ENCODE data around the gene PLEKHA4.
"Not testable (repeated sequence)": the region's sequence is repeated elsewhere in the genome, so short reads cannot be mapped to it uniquely, and the experiment has no call there.

Gene PLEKHA4

DNA sequence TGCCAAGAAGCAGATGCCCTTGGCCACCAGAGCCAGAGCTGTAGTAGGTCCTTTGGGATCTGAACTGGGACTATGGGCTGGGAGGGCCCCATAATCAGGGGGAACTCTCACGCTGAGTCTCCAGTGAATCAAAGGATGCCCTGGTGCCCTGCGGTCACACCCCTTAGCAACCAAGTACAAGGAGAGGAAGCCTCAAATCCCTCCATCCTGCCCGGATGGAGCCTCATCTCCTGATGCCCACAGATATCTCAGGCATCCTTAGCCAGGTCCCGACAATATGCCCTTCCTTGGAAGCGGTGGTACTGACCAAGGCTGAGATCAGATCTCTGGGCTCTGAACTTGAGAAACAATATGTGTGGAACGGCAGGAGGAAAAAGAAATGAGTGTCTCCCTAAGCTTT, 1.7 kb downstream of the PLEKHA4 start:
- Mint-ChIP-seq H3K4me1 (peaks cover 5 to 6% of the 10 kb centered on the region in 2 donors), H3K9me3 (no peaks in the 10 kb centered on the region), H3K36me3 (no peaks in the 10 kb centered on the region), H3K27me3 (peaks cover 0 to 5% of the 10 kb centered on the region in 2 donors), H3K27ac (no peak overlapping the region), H3K4me3 (no peak overlapping the region)
- ATAC-seq (replicated peaks) = no peak
- no peak for DNase-seq

DNA sequence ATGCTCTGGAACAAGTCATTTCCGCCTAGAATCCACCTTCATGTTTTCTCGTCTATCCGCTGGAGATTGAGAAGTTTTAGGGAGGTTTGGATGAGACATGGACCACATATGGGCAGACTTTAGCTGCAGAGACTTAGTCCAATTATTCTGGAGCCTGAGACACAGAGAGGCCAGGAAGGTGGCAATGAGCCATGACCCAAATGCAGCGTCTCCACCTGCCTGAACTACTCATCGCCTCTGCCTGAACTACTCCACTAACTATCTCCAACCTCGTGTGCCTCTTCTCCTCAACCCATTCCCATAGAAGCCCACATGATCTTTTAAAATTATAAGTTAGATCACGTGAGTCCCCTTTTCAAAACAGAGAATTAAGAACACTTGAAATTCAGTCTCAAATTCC, 5.6 kb downstream of the PLEKHA4 start:
- peaks cover 8 to 13% of the 10 kb centered on the region in 2 donors for H3K4me1 Mint-ChIP-seq
- H3K4me3 Mint-ChIP-seq = no peak overlapping the region
- H3K27ac Mint-ChIP-seq = no peak overlapping the region

GRCh38 chr19:48861313-48861712, 7.1 kb downstream of the PLEKHA4 start:
- peak overlapping the region; percentile 32 for H3K27ac Mint-ChIP-seq
- H3K9me3 Mint-ChIP-seq = no peaks in the 10 kb centered on the region
- H3K27me3 Mint-ChIP-seq = peaks cover 0 to 5% of the 10 kb centered on the region in 2 donors
- H3K4me1 Mint-ChIP-seq = peaks cover 8 to 13% of the 10 kb centered on the region in 2 donors
- H3K36me3 Mint-ChIP-seq = no peaks in the 10 kb centered on the region
- DNase-seq = no peak
- no peak overlapping the region for H3K4me3 Mint-ChIP-seq
- no peak for ATAC-seq (replicated peaks)

More for the DNA sequence above, 5.6 kb downstream of the PLEKHA4 start:
- DNase-seq = no peak
- Mint-ChIP-seq H3K9me3 (no peaks in the 10 kb centered on the region), H3K27me3 (peaks cover 0 to 5% of the 10 kb centered on the region in 2 donors), H3K36me3 (no peaks in the 10 kb centered on the region)
- no peak for ATAC-seq (replicated peaks)

GRCh38 chr19:48859711-48860572, 8.5 kb downstream of the PLEKHA4 start:
- peak overlapping the region; percentile 85 to 89 for H3K4me3 Mint-ChIP-seq
- DNase-seq (peak; percentile 61), ATAC-seq (replicated peaks) (peak; percentile 55 to 72)
- peaks cover 8 to 13% of the 10 kb centered on the region in 2 donors for H3K4me1 Mint-ChIP-seq
- no peaks in the 10 kb centered on the region for H3K9me3 Mint-ChIP-seq
- H3K27ac Mint-ChIP-seq = peak overlapping the region; percentile 69
- no peaks in the 10 kb centered on the region for H3K36me3 Mint-ChIP-seq
- H3K27me3 Mint-ChIP-seq = no peaks in the 10 kb centered on the region

- ATAC-seq (replicated peaks) = peak; percentile 85 to 86
- Mint-ChIP-seq H3K27me3 (no peaks in the 10 kb centered on the region), H3K27ac (peak overlapping the region; percentile 74), H3K4me1 (peaks cover 8 to 13% of the 10 kb centered on the region in 2 donors), H3K9me3 (no peaks in the 10 kb centered on the region), H3K36me3 (no peaks in the 10 kb centered on the region), H3K4me3 (peak overlapping the region; percentile 85 to 89)
- DNase-seq = peak; percentile 75
These were observed 9.3 kb downstream of the PLEKHA4 start for GRCh38 chr19:48858984-48859710.

DNA sequence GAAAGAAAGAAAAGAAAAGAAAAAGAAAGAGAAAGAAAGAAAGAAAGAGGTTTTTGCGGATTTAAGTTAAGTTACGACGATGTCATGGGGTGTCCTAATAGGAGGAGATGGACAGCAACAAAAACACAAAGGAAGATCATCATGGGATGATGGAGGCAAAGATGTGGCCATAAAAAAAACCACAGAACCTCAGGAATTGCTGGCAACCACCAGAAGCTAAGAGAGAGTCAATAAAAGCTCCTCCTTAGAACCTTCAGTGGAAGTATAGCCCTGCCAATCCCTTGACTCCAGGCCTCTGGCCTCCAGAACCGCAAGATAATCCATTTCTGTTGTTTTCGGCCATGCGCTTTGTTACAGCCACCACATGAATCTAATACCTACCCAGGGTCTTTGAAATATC, 11.5 kb downstream of the PLEKHA4 start:
- no peak overlapping the region for H3K27ac Mint-ChIP-seq
- DNase-seq (no peak), ATAC-seq (replicated peaks) (no peak)
- H3K27me3 Mint-ChIP-seq = no peaks in the 10 kb centered on the region
- no peak overlapping the region for H3K4me3 Mint-ChIP-seq
- peaks cover 8 to 13% of the 10 kb centered on the region in 2 donors for H3K4me1 Mint-ChIP-seq
- H3K36me3 Mint-ChIP-seq = no peaks in the 10 kb centered on the region
- no peaks in the 10 kb centered on the region for H3K9me3 Mint-ChIP-seq

- Mint-ChIP-seq H3K4me1 (peaks cover 3 to 7% of the 10 kb centered on the region in 2 donors), H3K9me3 (no peaks in the 10 kb centered on the region), H3K36me3 (no peaks in the 10 kb centered on the region)
These were observed 14.3 kb downstream of the PLEKHA4 start for GRCh38 chr19:48854103-48854502.

DNA sequence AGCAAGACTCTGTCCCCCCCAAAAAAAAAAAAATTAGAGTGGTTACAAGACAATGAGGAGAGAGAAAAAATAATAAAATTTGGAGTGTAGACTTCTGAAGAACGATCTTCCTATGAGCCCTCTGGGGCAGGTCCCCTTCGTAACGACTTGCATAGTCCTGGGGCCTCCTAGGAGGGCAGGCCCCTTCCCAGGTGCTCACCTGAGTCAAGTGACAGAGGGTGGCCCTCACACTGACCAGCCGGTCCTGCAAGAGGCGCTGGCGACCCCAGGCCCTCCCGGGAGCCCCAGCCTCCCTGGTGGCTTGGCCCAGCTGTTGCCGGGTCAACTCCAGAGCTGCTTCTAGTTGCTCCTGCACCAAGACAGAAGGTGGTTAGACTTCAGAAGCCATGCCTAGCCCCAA, 14.9 kb downstream of the PLEKHA4 start:
- no peak for ATAC-seq (replicated peaks)
- H3K4me1 Mint-ChIP-seq = peaks cover 0 to under 1% of the 10 kb centered on the region in 2 donors
- H3K27me3 Mint-ChIP-seq = no peaks in the 10 kb centered on the region

More at GRCh38 chr19:48854103-48854502, 14.3 kb downstream of the PLEKHA4 start:
- Mint-ChIP-seq H3K4me3 (no peak overlapping the region), H3K27ac (no peak overlapping the region), H3K27me3 (no peaks in the 10 kb centered on the region)
- DNase-seq (no peak), ATAC-seq (replicated peaks) (no peak)

DNA sequence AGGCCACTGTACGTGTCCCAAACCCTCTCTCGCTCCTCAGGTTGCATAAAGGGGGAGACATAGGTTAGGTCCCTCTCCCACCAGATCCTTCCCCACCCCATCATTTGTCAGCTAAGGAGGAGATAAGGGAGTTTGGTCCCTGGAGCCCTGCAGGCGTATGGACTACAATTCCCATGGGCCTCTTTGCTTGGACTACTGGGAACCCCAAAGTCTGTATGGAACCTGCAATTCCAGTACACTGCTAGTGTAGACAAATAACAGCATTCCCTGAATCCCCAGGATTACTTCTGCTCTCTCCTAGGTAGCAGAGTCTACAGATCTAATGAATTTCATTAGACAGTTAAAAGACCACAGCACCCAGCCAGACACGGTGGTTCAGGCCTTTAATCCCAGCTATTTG, 16.1 kb downstream of the PLEKHA4 start:
- Mint-ChIP-seq H3K4me3 (no peak overlapping the region), H3K9me3 (no peaks in the 10 kb centered on the region), H3K36me3 (peaks cover 1 to 3% of the 10 kb centered on the region in 2 donors), H3K4me1 (no peaks in the 10 kb centered on the region), H3K27ac (no peak overlapping the region), H3K27me3 (no peaks in the 10 kb centered on the region)
- DNase-seq (no peak), ATAC-seq (replicated peaks) (no peak)

More for the DNA sequence above, 14.9 kb downstream of the PLEKHA4 start:
- H3K27ac Mint-ChIP-seq = no peak overlapping the region
- H3K4me3 Mint-ChIP-seq = no peak overlapping the region
- DNase-seq = no peak
- H3K36me3 Mint-ChIP-seq = no peaks in the 10 kb centered on the region
- no peaks in the 10 kb centered on the region for H3K9me3 Mint-ChIP-seq

- not testable (repeated sequence) for H3K9me3 Mint-ChIP-seq; H3K36me3 Mint-ChIP-seq; H3K27me3 Mint-ChIP-seq; ATAC-seq (replicated peaks); H3K4me1 Mint-ChIP-seq; DNase-seq; H3K27ac Mint-ChIP-seq; H3K4me3 Mint-ChIP-seq
These were observed 21.8 kb downstream of the PLEKHA4 start for GRCh38 chr19:48846659-48847058.

GRCh38 chr19:48845384-48845783, 23.0 kb downstream of the PLEKHA4 start:
- no peaks in the 10 kb centered on the region for H3K9me3 Mint-ChIP-seq
- H3K27ac Mint-ChIP-seq = no peak overlapping the region
- H3K36me3 Mint-ChIP-seq = peaks cover 1 to 7% of the 10 kb centered on the region in 2 donors
- ATAC-seq (replicated peaks) (no peak), DNase-seq (no peak)
- no peaks in the 10 kb centered on the region for H3K27me3 Mint-ChIP-seq
- no peak overlapping the region for H3K4me3 Mint-ChIP-seq
- peaks cover 3 to 6% of the 10 kb centered on the region in 2 donors for H3K4me1 Mint-ChIP-seq

DNA sequence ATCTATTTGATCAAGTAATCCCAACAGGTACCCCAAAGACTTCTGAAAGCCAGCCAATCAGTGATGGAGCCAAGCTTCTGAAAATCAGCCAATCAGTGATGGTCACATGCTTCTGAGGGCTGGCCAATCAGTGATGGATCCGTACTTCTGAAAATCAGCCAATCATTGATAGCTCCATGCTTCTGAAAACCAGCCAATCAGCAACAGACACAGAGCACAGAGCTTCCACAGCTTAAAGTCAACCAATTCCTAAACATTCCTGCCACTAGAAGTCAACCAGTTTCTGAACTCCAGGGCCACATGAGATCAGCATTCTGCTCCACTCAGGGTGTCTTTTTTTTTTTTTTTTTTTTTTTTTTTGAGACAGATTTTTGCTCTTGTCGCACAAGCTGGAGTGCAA, 23.9 kb downstream of the PLEKHA4 start:
- Mint-ChIP-seq H3K36me3 (peaks cover 1 to 7% of the 10 kb centered on the region in 2 donors), H3K27me3 (no peaks in the 10 kb centered on the region), H3K4me1 (peaks cover 3 to 6% of the 10 kb centered on the region in 2 donors), H3K27ac (no peak overlapping the region), H3K9me3 (no peaks in the 10 kb centered on the region), H3K4me3 (no peak overlapping the region)
- no peak for ATAC-seq (replicated peaks)
- no peak for DNase-seq

DNA sequence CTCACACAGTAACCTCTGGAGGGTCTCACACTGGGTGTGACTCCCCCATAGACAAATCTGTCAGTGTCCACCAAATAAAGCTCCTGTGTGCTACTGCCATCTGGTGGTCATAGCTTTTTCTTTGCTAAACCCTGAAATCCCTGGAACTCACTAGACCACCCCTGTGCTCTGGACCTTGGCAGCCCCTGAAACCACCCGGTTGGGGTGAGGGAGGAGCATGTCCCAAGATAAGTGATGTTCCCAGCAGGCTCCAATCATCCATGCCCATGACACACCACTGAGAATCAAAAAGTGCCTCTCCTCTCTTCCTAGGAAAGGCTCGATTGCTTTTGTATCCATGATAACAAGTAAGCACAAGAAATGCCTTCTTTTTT, 25.6 kb downstream of the PLEKHA4 start:
- Mint-ChIP-seq H3K4me3 (no peak overlapping the region), H3K27ac (peak overlapping the region; percentile 65), H3K4me1 (peaks cover 3 to 8% of the 10 kb centered on the region in 2 donors), H3K9me3 (no peaks in the 10 kb centered on the region), H3K27me3 (no peaks in the 10 kb centered on the region), H3K36me3 (peaks cover under 1 to 6% of the 10 kb centered on the region in 2 donors)
- ATAC-seq (replicated peaks) (peak; percentile 62 to 67), DNase-seq (peak; percentile 26)

DNA sequence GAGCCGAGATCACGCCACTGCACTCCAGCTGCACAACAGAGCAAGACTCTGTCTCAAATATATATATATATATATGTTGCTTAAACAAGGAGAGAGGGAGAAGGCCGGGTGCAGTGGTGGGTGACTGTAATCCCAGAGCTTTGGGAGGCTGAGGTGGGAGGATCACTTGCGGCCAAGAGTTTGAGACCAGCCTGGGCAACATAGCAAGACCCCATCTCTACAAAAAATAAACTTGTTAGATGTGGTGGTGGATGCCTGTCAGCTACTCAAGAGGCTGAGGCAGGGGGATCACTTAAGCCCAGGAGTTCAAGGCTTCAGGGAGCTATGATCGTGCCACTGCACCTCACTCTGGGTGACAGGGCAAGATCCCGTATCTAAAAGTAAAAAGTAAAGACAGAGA, 26.8 kb downstream of the PLEKHA4 start:
- Mint-ChIP-seq H3K9me3 (no peaks in the 10 kb centered on the region), H3K4me1 (peaks cover 10 to 20% of the 10 kb centered on the region in 2 donors), H3K27ac (no peak overlapping the region), H3K4me3 (no peak overlapping the region), H3K27me3 (no peaks in the 10 kb centered on the region), H3K36me3 (peaks cover 0 to 4% of the 10 kb centered on the region in 2 donors)
- DNase-seq (no peak), ATAC-seq (replicated peaks) (no peak)

All from stimulated activated naive B cell treated with anti-CD40 and anti-IgM and Interleukin-4, amounts not matched to agents 10 μg/mL and 1 μg/mL and 100 μg/mL, for 72 hours (primary cell).